ENCODE data around the gene DUOXA1. TPM values are rescaled to one million over a fixed set of nuclear protein-coding genes. Genes with fewer than 3 reads are reported as not detected.

DUOXA1 gene
- total and polyA plus RNA-seq, 9 of the 15 experiments (the other 6 are each of a cell fraction or from before 2014, with no cell fraction given): 0.17 to 0.74 (median 0.24) TPM; not detected in 6

DNA sequence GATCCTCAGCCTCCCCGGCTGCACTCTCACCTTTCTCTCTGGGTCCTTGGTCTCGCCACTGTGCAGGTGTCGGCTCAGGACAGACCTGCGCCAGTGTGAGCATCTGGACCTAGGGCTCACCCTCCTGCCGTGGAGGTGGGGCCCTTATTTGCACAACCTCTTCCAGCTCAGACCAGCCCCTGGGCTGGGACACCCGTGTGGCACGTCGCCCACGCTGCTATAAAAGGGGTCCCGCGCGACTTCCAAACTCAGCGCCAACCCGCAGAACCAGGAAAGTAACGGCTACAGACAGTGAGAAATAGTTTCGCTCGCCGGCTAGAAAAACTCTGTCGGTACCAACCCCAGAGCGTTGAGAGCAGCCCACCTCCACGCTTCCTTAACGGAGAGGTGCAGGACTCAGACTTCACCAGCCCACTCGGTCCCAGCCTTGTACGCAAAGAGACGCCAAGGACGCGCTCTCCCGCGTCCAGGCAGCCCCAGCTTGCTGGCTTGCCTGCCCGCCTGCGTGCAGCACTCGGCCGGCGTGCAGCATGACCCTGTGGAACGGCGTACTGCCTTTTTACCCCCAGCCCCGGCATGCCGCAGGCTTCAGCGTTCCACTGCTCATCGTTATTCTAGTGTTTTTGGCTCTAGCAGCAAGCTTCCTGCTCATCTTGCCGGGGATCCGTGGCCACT, 15.5 kb downstream of the DUOXA1 start, which contains the start of the genes DUOX2 and DUOXA2 (continued):
- TF ChIP-seq, protein P1, sequence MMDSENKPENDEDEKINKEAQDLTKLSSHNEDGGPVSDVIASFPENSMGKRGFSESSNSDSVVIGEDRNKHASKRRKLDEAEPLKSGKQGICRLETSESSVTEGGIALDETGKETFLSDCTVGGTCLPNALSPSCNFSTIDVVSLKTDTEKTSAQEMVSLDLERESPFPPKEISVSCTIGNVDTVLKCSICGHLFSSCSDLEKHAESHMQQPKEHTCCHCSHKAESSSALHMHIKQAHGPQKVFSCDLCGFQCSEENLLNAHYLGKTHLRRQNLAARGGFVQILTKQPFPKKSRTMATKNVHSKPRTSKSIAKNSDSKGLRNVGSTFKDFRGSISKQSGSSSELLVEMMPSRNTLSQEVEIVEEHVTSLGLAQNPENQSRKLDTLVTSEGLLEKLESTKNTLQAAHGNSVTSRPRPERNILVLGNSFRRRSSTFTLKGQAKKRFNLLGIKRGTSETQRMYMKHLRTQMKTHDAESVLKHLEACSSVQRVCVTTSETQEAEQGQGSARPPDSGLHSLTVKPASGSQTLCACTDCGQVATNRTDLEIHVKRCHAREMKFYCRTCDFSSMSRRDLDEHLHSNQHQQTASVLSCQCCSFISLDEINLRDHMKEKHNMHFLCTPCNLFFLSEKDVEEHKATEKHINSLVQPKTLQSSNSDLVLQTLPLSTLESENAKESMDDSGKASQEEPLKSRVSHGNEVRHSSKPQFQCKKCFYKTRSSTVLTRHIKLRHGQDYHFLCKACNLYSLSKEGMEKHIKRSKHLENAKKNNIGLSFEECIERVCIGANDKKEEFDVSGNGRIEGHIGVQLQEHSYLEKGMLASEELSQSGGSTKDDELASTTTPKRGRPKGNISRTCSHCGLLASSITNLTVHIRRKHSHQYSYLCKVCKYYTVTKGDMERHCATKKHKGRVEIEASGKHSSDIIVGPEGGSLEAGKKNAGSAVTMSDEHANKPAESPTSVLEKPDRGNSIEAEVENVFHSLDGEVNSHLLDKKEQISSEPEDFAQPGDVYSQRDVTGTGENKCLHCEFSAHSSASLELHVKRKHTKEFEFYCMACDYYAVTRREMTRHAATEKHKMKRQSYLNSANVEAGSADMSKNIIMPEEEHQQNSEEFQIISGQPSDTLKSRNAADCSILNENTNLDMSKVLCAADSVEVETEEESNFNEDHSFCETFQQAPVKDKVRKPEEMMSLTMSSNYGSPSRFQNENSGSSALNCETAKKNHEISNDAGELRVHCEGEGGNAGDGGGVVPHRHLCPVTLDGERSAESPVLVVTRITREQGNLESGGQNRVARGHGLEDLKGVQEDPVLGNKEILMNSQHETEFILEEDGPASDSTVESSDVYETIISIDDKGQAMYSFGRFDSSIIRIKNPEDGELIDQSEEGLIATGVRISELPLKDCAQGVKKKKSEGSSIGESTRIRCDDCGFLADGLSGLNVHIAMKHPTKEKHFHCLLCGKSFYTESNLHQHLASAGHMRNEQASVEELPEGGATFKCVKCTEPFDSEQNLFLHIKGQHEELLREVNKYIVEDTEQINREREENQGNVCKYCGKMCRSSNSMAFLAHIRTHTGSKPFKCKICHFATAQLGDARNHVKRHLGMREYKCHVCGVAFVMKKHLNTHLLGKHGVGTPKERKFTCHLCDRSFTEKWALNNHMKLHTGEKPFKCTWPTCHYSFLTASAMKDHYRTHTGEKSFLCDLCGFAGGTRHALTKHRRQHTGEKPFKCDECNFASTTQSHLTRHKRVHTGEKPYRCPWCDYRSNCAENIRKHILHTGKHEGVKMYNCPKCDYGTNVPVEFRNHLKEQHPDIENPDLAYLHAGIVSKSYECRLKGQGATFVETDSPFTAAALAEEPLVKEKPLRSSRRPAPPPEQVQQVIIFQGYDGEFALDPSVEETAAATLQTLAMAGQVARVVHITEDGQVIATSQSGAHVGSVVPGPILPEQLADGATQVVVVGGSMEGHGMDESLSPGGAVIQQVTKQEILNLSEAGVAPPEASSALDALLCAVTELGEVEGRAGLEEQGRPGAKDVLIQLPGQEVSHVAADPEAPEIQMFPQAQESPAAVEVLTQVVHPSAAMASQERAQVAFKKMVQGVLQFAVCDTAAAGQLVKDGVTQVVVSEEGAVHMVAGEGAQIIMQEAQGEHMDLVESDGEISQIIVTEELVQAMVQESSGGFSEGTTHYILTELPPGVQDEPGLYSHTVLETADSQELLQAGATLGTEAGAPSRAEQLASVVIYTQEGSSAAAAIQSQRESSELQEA (IDR thresholded peaks at IDR 0.05; ENCODE audit: low read depth): no peak
- TF ChIP-seq RFX7 (CRISPR knock-in tag; IDR thresholded peaks at IDR 0.05) (no peak), NR1H2 (CRISPR knock-in tag; IDR thresholded peaks at IDR 0.05) (no peak)
- TF ChIP-seq, protein P2, sequence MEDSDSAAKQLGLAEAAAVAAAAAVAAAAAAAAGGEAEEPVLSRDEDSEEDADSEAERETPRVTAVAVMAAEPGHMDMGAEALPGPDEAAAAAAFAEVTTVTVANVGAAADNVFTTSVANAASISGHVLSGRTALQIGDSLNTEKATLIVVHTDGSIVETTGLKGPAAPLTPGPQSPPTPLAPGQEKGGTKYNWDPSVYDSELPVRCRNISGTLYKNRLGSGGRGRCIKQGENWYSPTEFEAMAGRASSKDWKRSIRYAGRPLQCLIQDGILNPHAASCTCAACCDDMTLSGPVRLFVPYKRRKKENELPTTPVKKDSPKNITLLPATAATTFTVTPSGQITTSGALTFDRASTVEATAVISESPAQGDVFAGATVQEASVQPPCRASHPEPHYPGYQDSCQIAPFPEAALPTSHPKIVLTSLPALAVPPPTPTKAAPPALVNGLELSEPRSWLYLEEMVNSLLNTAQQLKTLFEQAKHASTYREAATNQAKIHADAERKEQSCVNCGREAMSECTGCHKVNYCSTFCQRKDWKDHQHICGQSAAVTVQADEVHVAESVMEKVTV (CRISPR knock-in tag; IDR thresholded peaks at IDR 0.05): no peak
